Esophagus squamous epithelium (tissue), 5 donors: ENCODE results near the gene PPM1F. TPM values are rescaled to one million over a fixed set of nuclear protein-coding genes. Genes with fewer than 3 reads are reported as not detected.

ENCODE experiments used
- DNase-seq: peaks from one replicate; lab custom pipeline; 2025; lab: John Stamatoyannopoulos, UW
- H3K27ac ChIP-seq, 4 donors: fragments of 200-600 bp; sonication (generic); one replicate each; pipeline ENCODE4 v1.5.1; 2016 to 2019; ENCODE audit warnings: mild to moderate bottlenecking in 1 of 4
- H3K27me3 ChIP-seq, 4 donors: fragments of 200-600 bp; sonication (generic); 1 replicate in 3 of 4; 2 replicates in 1 of 4; pipeline versions ENCODE4 v1.5.1 to v1.6.0; 2017 to 2021; ENCODE audit warnings: antibody characterized with exemption in 1 of 4
- H3K36me3 ChIP-seq, 3 donors: fragments of 200-600 bp; sonication (generic); one replicate each; pipeline ENCODE4 v1.5.1; 2016 to 2019
- H3K4me1 ChIP-seq, 3 donors: fragments of 200-600 bp; sonication (generic); one replicate each; pipeline ENCODE4 v1.5.1; 2017 to 2019
- H3K4me3 ChIP-seq, 4 donors: fragments of 200-600 bp; sonication (generic); 1 replicate in 3 of 4; 2 replicates in 1 of 4; pipeline ENCODE4 v1.5.1; 2016 to 2019; ENCODE audit warnings: mild to moderate bottlenecking in 2 of 4, moderate library complexity in 1 of 4
- H3K9me3 ChIP-seq, 3 donors: fragments of 200-600 bp; sonication (generic); one replicate each; pipeline ENCODE4 v1.5.1; 2016 to 2019
- POLR2A ChIP-seq, 4 donors: fragments of 450-650 bp; IDR thresholded peaks; one replicate each; pipeline ENCODE4 v1.6.1; 2017; ENCODE audit warnings: antibody characterized with exemption in 4 of 4, mild to moderate bottlenecking in 4 of 4, moderate library complexity in 3 of 4
- WGBS, 2 donors: methylation state at CpG; one replicate each; pipeline ENCODE4 v1.1.5; 2018; 5-methylcytosine and 5-hydroxymethylcytosine counted together
- intact Hi-C: fragments of 100-400 bp; cut with DNase I; formaldehyde crosslinking; loops from one replicate; pipeline ENCODE4 v1.15.0; 2022
- total RNA-seq, 4 donors: library from RNA; depleted of rRNA; stranded (reverse); fragments of >200 nt; gene quantifications; one replicate each; pipeline ENCODE4 v1.1.0, GENCODE V29; 2016
- TF ChIP-seq, protein P1 (sequence below), 6 experiments: fragments of 450-650 bp in 4 of 6; fragments of 200-600 bp in 2 of 6; sonication (generic) in 2 of 6; IDR thresholded peaks; one replicate each; pipeline ENCODE4 v1.5.1; 2016 to 2019; ENCODE audit warnings: antibody characterized with exemption in 6 of 6, mild to moderate bottlenecking in 4 of 6, moderate library complexity in 4 of 6
- donor health status: DM: yes; HTN: yes; CAD: no.

Gene PPM1F
- total RNA-seq, 4 donors from 2014 or later: 22.2 to 39.7 (median 25.9) TPM

DNA sequence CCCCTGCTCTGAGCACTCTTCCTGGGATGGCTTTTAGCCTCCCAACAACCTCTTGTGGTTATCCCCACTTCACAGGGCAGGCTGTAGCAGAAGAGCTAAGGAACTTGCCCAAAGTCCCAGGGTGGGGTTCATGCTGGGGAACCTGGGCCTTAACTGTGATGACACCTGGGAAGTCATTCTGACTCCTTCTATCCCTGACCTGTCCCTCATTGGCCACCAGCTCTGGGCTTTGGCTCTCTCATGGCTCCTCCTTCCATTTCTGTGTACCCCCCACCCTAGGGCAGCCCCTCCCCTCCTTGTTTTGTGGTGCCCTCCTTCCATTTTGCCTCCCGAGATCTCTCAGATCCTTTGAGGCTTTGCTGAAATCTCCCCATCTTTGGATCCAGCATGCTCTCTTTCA lies 2.7 kb downstream of the PPM1F start:
- WGBS, 2 donors: 89% methylated on average over 1 of the region's 1 CpG
- H3K27ac ChIP-seq: peak overlapping the region; percentile 23 to 96 (median 85)
- peaks cover 41 to 81% (median 66%) of the 10 kb centered on the region in 3 donors for H3K4me1 ChIP-seq
- TF ChIP-seq POLR2A (IDR thresholded peaks at IDR 0.05): no peak
- TF ChIP-seq, protein P1, sequence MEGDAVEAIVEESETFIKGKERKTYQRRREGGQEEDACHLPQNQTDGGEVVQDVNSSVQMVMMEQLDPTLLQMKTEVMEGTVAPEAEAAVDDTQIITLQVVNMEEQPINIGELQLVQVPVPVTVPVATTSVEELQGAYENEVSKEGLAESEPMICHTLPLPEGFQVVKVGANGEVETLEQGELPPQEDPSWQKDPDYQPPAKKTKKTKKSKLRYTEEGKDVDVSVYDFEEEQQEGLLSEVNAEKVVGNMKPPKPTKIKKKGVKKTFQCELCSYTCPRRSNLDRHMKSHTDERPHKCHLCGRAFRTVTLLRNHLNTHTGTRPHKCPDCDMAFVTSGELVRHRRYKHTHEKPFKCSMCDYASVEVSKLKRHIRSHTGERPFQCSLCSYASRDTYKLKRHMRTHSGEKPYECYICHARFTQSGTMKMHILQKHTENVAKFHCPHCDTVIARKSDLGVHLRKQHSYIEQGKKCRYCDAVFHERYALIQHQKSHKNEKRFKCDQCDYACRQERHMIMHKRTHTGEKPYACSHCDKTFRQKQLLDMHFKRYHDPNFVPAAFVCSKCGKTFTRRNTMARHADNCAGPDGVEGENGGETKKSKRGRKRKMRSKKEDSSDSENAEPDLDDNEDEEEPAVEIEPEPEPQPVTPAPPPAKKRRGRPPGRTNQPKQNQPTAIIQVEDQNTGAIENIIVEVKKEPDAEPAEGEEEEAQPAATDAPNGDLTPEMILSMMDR (IDR thresholded peaks at IDR 0.05): no peak
- no peak for DNase-seq
- H3K4me3 ChIP-seq: peak overlapping the region in 1 of 4 donors; percentile 4
- H3K27me3 ChIP-seq: no peaks in the 10 kb centered on the region
- intact Hi-C loops: loop anchor here (5.0 kb wide), 1 partner anchor 238 kb away; no protein-coding TSS in a partner anchor
- H3K9me3 ChIP-seq: no peaks in the 10 kb centered on the region
- H3K36me3 ChIP-seq: peaks cover 9 to 14% (median 13%) of the 10 kb centered on the region in 3 donors

DNA sequence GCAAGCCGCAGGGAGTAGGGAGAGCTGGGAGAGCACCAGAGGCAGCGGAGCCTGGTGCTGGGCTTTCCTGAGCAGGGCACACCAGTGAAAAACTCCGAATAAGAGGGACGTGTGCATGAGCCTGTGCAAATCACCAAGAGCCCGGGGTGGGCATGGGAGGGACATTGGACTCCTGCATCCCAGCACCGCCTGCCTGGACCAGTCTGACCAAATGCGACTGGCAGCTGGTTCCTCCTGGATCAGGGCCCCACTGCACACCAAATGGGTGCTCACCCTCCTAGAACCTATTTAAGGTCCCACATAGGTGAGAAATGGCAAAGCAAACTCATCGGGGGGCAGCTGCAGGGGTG lies 3.1 kb downstream of the PPM1F start:
- peaks cover 12 to 18% (median 17%) of the 10 kb centered on the region in 3 donors for H3K36me3 ChIP-seq
- DNase-seq: no peak
- 77 to 82% methylated on average over 7 to 8 of the region's 8 CpGs for WGBS, 2 donors
- H3K4me3 ChIP-seq: peak overlapping the region in 1 of 4 donors; percentile 4
- peak overlapping the region; percentile 23 to 96 (median 85) for H3K27ac ChIP-seq
- no peaks in the 10 kb centered on the region for H3K9me3 ChIP-seq
- intact Hi-C loops: no loop called here
- no peak for TF ChIP-seq POLR2A (IDR thresholded peaks at IDR 0.05)
- TF ChIP-seq, protein P1 (IDR thresholded peaks at IDR 0.05): no peak
- no peaks in the 10 kb centered on the region for H3K27me3 ChIP-seq
- H3K4me1 ChIP-seq: peaks cover 41 to 85% (median 67%) of the 10 kb centered on the region in 3 donors

DNA sequence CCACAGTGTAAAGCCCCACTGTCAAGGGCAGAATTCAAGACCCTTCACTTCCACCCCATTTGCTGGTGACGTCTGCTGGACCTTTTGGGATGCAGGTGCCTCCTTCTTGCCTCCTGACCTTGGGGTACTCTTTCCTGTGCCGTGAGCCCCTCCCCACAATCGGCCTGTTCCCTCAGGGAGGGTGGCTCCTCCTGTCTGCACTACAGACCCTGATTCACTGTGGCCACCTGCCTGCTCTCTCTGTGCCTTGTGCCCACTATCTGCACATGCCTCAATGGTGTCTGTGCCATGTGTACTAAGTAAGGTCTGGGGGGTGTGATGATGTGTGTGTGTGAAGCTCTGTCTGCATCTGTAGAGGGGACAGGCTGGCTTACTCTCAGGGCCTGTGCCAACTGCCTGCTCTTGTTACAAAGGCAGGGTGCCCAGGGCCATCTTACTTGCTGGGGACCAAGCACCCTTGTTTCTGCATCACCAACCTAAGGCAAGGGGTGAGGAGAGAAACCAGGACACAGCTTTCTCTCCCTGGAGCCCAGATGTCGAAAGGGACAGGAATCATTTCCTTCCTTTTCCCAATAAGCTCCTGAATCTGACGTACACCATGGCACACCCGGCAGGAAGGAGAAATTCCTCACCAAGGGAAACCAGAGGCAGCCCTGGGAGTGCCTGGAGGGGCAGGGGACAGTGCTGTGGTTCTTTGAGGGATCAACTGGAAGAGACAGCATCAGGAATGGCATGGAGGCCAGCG lies 3.7 kb downstream of the PPM1F start:
- Histone ChIP-seq H3K9me3 (no peaks in the 10 kb centered on the region), H3K36me3 (peaks cover 15 to 24% (median 21%) of the 10 kb centered on the region in 3 donors), H3K4me1 (peaks cover 42 to 90% (median 72%) of the 10 kb centered on the region in 3 donors), H3K27ac (peak overlapping the region; percentile 23 to 96 (median 85)), H3K27me3 (no peaks in the 10 kb centered on the region), H3K4me3 (no peak overlapping the region)
- no peak for DNase-seq
- intact Hi-C loops: no loop called here
- 68 to 69% methylated on average over 5 to 6 of the region's 7 CpGs for WGBS, 2 donors
- no peak for TF ChIP-seq POLR2A (IDR thresholded peaks at IDR 0.05)
- TF ChIP-seq, protein P1 (IDR thresholded peaks at IDR 0.05): no peak

DNA sequence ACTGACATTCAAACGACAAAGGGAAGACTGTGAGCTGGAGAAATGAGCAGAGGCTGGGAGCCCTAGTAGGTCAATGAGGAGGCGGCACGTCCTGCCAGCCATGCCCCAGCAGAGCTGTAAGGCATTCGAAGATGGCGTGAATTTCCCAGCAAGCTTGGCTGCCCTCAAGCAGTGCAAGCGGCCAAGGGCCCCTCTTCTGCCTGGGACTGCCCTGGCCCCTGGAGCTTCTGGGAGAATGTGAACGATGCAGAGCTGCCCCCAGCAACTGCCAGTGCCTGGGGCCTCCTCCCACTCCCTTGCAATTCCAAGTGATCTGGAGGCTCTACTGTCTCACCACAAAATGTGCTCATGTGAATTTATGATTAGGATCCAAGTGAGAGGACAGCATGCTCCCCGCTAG lies 4.3 kb downstream of the PPM1F start:
- H3K4me3 ChIP-seq: no peak overlapping the region
- no peaks in the 10 kb centered on the region for H3K9me3 ChIP-seq
- TF ChIP-seq, protein P1 (IDR thresholded peaks at IDR 0.05): no peak
- no peak for TF ChIP-seq POLR2A (IDR thresholded peaks at IDR 0.05)
- H3K36me3 ChIP-seq: peaks cover 18 to 28% (median 21%) of the 10 kb centered on the region in 3 donors
- H3K27me3 ChIP-seq: no peaks in the 10 kb centered on the region
- intact Hi-C loops: no loop called here
- peaks cover 48 to 96% (median 78%) of the 10 kb centered on the region in 3 donors for H3K4me1 ChIP-seq
- no peak for DNase-seq
- H3K27ac ChIP-seq: peak overlapping the region; percentile 71 to 96 (median 85)
- WGBS, 2 donors: 74 to 78% methylated on average over 7 of the region's 8 CpGs
